DMS53 treated with DMSO at 0.1 percent for 48 hours (cell line): Measurements from ENCODE around the gene PPM1L.
A peak's percentile ranks its signal among the peaks of the same experiment; 100 is the strongest.

ENCODE experiments used
- DNase-seq: peaks from one replicate; lab custom pipeline; 2025; ENCODE audit not compliant: unreplicated experiment; lab: John Stamatoyannopoulos, UW

The PPM1L gene

GRCh38 chr3:160763073-160763472, 7.0 kb downstream of the PPM1L start:
- DNase-seq: no peak

- no peak for DNase-seq
These were observed 9.2 kb downstream of the PPM1L start for GRCh38 chr3:160765211-160765610.

- no peak for DNase-seq
These were observed 12.0 kb downstream of the PPM1L start for GRCh38 chr3:160768031-160768430.

GRCh38 chr3:160768918-160769317, 12.9 kb downstream of the PPM1L start:
- DNase-seq: no peak

GRCh38 chr3:160771811-160772459, 15.9 kb downstream of the PPM1L start:
- DNase-seq: no peak

- no peak for DNase-seq
These were observed 17.7 kb downstream of the PPM1L start for GRCh38 chr3:160773722-160774121.

GRCh38 chr3:160774172-160774571, 18.1 kb downstream of the PPM1L start:
- DNase-seq: no peak

GRCh38 chr3:160778480-160778879, 22.4 kb downstream of the PPM1L start:
- DNase-seq: no peak

GRCh38 chr3:160779040-160779439, 23.0 kb downstream of the PPM1L start:
- no peak for DNase-seq

- no peak for DNase-seq
These were observed 24.2 kb downstream of the PPM1L start for GRCh38 chr3:160780245-160780644.

GRCh38 chr3:160781402-160781801, 25.4 kb downstream of the PPM1L start:
- DNase-seq: no peak

GRCh38 chr3:160781863-160782262, 25.8 kb downstream of the PPM1L start:
- DNase-seq: no peak

GRCh38 chr3:160784853-160785252, 28.8 kb downstream of the PPM1L start:
- DNase-seq: peak; percentile 4

GRCh38 chr3:160790726-160791125, 34.7 kb downstream of the PPM1L start:
- no peak for DNase-seq

GRCh38 chr3:160792540-160792939, 36.5 kb downstream of the PPM1L start:
- no peak for DNase-seq

- no peak for DNase-seq
These were observed 37.8 kb downstream of the PPM1L start for GRCh38 chr3:160793722-160794252.

- DNase-seq: no peak
These were observed 40.2 kb downstream of the PPM1L start for GRCh38 chr3:160796089-160796812.

GRCh38 chr3:160796813-160797164, 40.8 kb downstream of the PPM1L start:
- peak; percentile 76 for DNase-seq

- DNase-seq: no peak
These were observed 41.3 kb downstream of the PPM1L start for GRCh38 chr3:160797356-160797755.

GRCh38 chr3:160801386-160802118, 45.5 kb downstream of the PPM1L start:
- DNase-seq: no peak

GRCh38 chr3:160804762-160805161, 48.7 kb downstream of the PPM1L start:
- no peak for DNase-seq

- no peak for DNase-seq
These were observed 50.1 kb downstream of the PPM1L start for GRCh38 chr3:160806094-160806493.
